ENCODE measurements around the gene RND2. TPM values are rescaled to one million over a fixed set of nuclear protein-coding genes. Genes with fewer than 3 reads are reported as not detected.

RND2 gene
- total RNA-seq, 2 experiments from 2014 or later: 0.30 TPM; not detected in 1

DNA sequence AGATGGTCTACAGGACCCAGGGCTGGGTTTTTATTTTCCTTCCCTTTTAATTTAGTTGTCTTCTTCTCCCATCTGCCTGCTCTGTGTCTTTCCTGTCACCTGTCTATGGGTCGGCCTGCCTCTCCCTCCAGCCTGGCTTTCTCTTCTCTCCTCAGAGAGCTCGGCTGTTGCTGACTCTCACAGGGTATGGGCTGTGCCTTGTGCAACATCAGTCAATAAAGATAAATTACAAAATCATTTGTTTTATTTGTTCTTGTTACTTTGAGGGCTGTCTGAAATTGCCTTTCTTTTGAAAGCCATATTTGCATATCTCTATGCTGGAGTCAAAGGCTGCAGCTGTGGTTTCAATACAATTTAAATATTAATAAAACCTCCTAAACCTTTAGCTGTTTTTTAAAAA is 15.6 kb downstream of the RND2 start:
- Histone ChIP-seq H3K27ac (ENCODE audit: low read depth, low read length, poor library complexity, severe bottlenecking) (no peak overlapping the region), H3K4me2 (ENCODE audit: low read length) (no peak overlapping the region), H3K4me1 (ENCODE audit: insufficient read depth, low read length, poor library complexity, severe bottlenecking) (no peaks in the 10 kb centered on the region), H3K36me3 (ENCODE audit: insufficient read depth, low read length) (peaks cover 33% of the 10 kb centered on the region), H3K9me2 (ENCODE audit: insufficient read depth, low read length) (no peaks in the 10 kb centered on the region), H4K20me1 (ENCODE audit: insufficient read depth, low read length) (no peaks in the 10 kb centered on the region), H2AFZ (ENCODE audit: low read length) (no peak overlapping the region), H3K4me3 (ENCODE audit: low read depth, low read length, poor library complexity, severe bottlenecking) (no peak overlapping the region), H3K9me3 (ENCODE audit: low read length) (no peaks in the 10 kb centered on the region), H3K79me2 (ENCODE audit: insufficient read depth, low read depth, low read length) (no peaks in the 10 kb centered on the region)
- ChIA-PET CTCF (ENCODE audit: unreplicated experiment) (no interaction called here), POLR2A (no interaction called here)
- DNase-seq (ENCODE audit: low spot score): no peak
- BruUV-seq (replicated peaks): no TSS peak
- intact Hi-C loops (cut with micrococcal nuclease; ENCODE audit: unreplicated experiment): no loop called here
- TF ChIP-seq, protein P1, sequence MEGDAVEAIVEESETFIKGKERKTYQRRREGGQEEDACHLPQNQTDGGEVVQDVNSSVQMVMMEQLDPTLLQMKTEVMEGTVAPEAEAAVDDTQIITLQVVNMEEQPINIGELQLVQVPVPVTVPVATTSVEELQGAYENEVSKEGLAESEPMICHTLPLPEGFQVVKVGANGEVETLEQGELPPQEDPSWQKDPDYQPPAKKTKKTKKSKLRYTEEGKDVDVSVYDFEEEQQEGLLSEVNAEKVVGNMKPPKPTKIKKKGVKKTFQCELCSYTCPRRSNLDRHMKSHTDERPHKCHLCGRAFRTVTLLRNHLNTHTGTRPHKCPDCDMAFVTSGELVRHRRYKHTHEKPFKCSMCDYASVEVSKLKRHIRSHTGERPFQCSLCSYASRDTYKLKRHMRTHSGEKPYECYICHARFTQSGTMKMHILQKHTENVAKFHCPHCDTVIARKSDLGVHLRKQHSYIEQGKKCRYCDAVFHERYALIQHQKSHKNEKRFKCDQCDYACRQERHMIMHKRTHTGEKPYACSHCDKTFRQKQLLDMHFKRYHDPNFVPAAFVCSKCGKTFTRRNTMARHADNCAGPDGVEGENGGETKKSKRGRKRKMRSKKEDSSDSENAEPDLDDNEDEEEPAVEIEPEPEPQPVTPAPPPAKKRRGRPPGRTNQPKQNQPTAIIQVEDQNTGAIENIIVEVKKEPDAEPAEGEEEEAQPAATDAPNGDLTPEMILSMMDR (conservative IDR thresholded peaks at IDR 0.05; ENCODE audit: low read length): no peak
- TF ChIP-seq EZH2phosphoT487 (IDR thresholded peaks at IDR 0.05; ENCODE audit: borderline replicate concordance, low read depth, low read length): no peak

DNA sequence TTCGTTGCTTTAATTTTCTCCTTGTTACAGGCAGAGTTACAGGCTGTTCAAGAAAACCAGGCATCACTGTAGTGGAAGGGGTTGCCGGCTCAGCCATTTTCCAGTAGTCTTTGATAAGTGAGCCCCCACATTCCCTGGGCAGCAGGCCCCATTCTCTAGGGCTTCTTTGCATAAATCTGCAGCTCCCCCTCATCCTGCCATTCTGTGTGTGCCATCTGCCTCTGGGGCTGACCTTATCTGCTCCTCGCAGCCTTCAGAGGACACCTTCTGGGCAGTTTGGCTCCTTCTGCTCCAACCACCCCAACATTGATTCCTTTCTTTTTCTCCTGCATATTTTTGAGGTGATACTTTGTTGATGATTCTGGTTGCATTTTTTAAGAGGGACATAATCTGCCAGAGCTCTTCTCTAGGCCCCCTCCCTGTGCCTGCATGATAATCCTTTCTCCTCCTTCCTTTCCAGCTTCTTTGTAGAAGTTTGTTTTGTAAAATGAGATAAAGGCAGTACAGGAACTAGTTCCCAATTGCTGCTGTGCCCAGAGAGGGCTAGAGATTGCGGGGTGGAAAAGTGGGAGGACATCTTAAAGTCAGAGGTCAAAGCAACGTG is 17.1 kb downstream of the RND2 start:
- no peaks in the 10 kb centered on the region for H3K9me2 ChIP-seq (ENCODE audit: insufficient read depth, low read length)
- no peaks in the 10 kb centered on the region for H4K20me1 ChIP-seq (ENCODE audit: insufficient read depth, low read length)
- intact Hi-C loops (cut with micrococcal nuclease; ENCODE audit: unreplicated experiment): no loop called here
- H3K4me1 ChIP-seq (ENCODE audit: insufficient read depth, low read length, poor library complexity, severe bottlenecking): no peaks in the 10 kb centered on the region
- TF ChIP-seq EZH2phosphoT487 (IDR thresholded peaks at IDR 0.05; ENCODE audit: borderline replicate concordance, low read depth, low read length): no peak
- TF ChIP-seq, protein P1 (conservative IDR thresholded peaks at IDR 0.05; ENCODE audit: low read length): no peak
- ChIA-PET POLR2A (interaction anchor here (0.6 kb wide), 1 partner anchor 23 kb away, joined by 4 read pairs; no protein-coding TSS in a partner anchor), CTCF (ENCODE audit: unreplicated experiment) (interaction anchor here (0.5 kb wide), 1 partner anchor 87 kb away, joined by 4 read pairs; no protein-coding TSS in a partner anchor)
- no peaks in the 10 kb centered on the region for H3K79me2 ChIP-seq (ENCODE audit: insufficient read depth, low read depth, low read length)
- no TSS peak for BruUV-seq (replicated peaks)
- no peak overlapping the region for H3K4me2 ChIP-seq (ENCODE audit: low read length)
- no peak overlapping the region for H3K27ac ChIP-seq (ENCODE audit: low read depth, low read length, poor library complexity, severe bottlenecking)
- H3K9me3 ChIP-seq (ENCODE audit: low read length): no peaks in the 10 kb centered on the region
- no peak overlapping the region for H2AFZ ChIP-seq (ENCODE audit: low read length)
- peaks cover 44% of the 10 kb centered on the region for H3K36me3 ChIP-seq (ENCODE audit: insufficient read depth, low read length)
- H3K4me3 ChIP-seq (ENCODE audit: low read depth, low read length, poor library complexity, severe bottlenecking): no peak overlapping the region
- DNase-seq (ENCODE audit: low spot score): no peak

DNA sequence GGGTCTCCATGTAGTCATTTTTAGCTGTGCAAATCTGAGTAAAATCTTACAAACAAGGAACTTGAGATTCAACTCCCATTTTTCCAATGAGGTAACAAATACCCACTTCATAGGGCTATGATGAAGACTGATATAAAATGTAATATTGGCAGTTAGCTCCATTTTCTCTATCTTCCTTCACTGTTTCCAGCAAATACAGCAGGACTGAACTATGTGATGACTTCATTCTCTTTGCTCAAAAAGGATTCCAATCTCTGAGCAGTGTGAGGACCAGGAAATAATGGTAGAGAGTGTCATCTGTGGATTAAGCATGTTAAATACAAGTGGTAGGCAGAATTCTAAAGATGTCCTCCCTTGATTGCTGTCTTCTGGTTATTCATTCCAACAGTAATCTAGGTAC is 18.3 kb downstream of the RND2 start:
- Histone ChIP-seq H3K4me2 (ENCODE audit: low read length) (no peak overlapping the region), H4K20me1 (ENCODE audit: insufficient read depth, low read length) (no peaks in the 10 kb centered on the region), H3K4me3 (ENCODE audit: low read depth, low read length, poor library complexity, severe bottlenecking) (no peak overlapping the region), H3K27ac (ENCODE audit: low read depth, low read length, poor library complexity, severe bottlenecking) (no peak overlapping the region), H2AFZ (ENCODE audit: low read length) (no peak overlapping the region), H3K4me1 (ENCODE audit: insufficient read depth, low read length, poor library complexity, severe bottlenecking) (no peaks in the 10 kb centered on the region), H3K36me3 (ENCODE audit: insufficient read depth, low read length) (peaks cover 56% of the 10 kb centered on the region), H3K9me2 (ENCODE audit: insufficient read depth, low read length) (no peaks in the 10 kb centered on the region), H3K79me2 (ENCODE audit: insufficient read depth, low read depth, low read length) (no peaks in the 10 kb centered on the region), H3K9me3 (ENCODE audit: low read length) (no peaks in the 10 kb centered on the region)
- BruUV-seq (replicated peaks): no TSS peak
- intact Hi-C loops (cut with micrococcal nuclease; ENCODE audit: unreplicated experiment): no loop called here
- ChIA-PET POLR2A (no interaction called here), CTCF (ENCODE audit: unreplicated experiment) (no interaction called here)
- DNase-seq (ENCODE audit: low spot score): no peak
- TF ChIP-seq, protein P1 (conservative IDR thresholded peaks at IDR 0.05; ENCODE audit: low read length): no peak
- TF ChIP-seq EZH2phosphoT487 (IDR thresholded peaks at IDR 0.05; ENCODE audit: borderline replicate concordance, low read depth, low read length): no peak
